OCI-LY1 (cell line): ENCODE results near the gene CNDP1.

Experiments used
- H2AFZ ChIP-seq: fragments of 200-600 bp; sonication (generic), shearing (Covaris generic); 2 replicates; pipeline ENCODE4 v1.6.0; 2014; ENCODE audit warnings: antibody characterized with exemption, mild to moderate bottlenecking, low read length
- H3F3A ChIP-seq: fragments of 200-600 bp; sonication (generic), shearing (Covaris generic); 2 replicates; pipeline ENCODE4 v1.6.0; 2014; ENCODE audit warnings: mild to moderate bottlenecking, antibody characterized with exemption, low read length, moderate library complexity; ENCODE audit not compliant: insufficient read depth
- H3K27ac ChIP-seq: fragments of 200-600 bp; sonication (generic); 2 replicates; pipeline ENCODE4 v1.5.1; 2014; ENCODE audit warnings: low read length, mixed run types, mild to moderate bottlenecking, low read depth; ENCODE audit not compliant: poor library complexity, severe bottlenecking
- H3K27me3 ChIP-seq: fragments of 200-600 bp; sonication (generic); 2 replicates; pipeline ENCODE4 v1.6.0; 2014; ENCODE audit warnings: antibody characterized with exemption, mild to moderate bottlenecking, low read length, moderate library complexity; ENCODE audit not compliant: insufficient read depth
- H3K36me3 ChIP-seq: fragments of 200-600 bp; sonication (generic); 2 replicates; pipeline ENCODE4 v1.6.1; 2014; ENCODE audit warnings: mild to moderate bottlenecking, antibody characterized with exemption, low read length, moderate library complexity, mixed read lengths; ENCODE audit not compliant: insufficient read depth
- H3K4me1 ChIP-seq: fragments of 200-600 bp; sonication (generic); 2 replicates; pipeline ENCODE4 v1.5.1; 2014; ENCODE audit warnings: mild to moderate bottlenecking, low read length, moderate library complexity; ENCODE audit not compliant: insufficient read depth, severe bottlenecking
- H3K4me2 ChIP-seq: fragments of 200-600 bp; sonication (generic), shearing (Covaris generic); 2 replicates; pipeline ENCODE4 v1.6.1; 2014; ENCODE audit warnings: low read length
- H3K4me3 ChIP-seq: fragments of 200-600 bp; sonication (generic); 2 replicates; pipeline ENCODE4 v1.5.1; 2014; ENCODE audit warnings: low read length, low read depth, mild to moderate bottlenecking, mixed read lengths; ENCODE audit not compliant: poor library complexity, severe bottlenecking
- H3K79me2 ChIP-seq: fragments of 200-600 bp; shearing (Covaris generic); 2 replicates; pipeline ENCODE4 v1.6.1; 2016; ENCODE audit warnings: mixed run types, low read length, mixed read lengths; ENCODE audit not compliant: insufficient read depth
- H3K9ac ChIP-seq: fragments of 200-600 bp; sonication (generic), shearing (Covaris generic); 2 replicates; pipeline ENCODE4 v1.6.1; 2014; ENCODE audit warnings: mild to moderate bottlenecking, low read length, mixed read lengths
- H3K9me2 ChIP-seq: fragments of 200-600 bp; sonication (generic), shearing (Covaris generic); 2 replicates; pipeline ENCODE4 v1.6.1; 2014; ENCODE audit warnings: low read depth, mild to moderate bottlenecking, low read length, mixed read lengths
- H3K9me3 ChIP-seq: fragments of 200-600 bp; shearing (Covaris generic); 2 replicates; pipeline ENCODE4 v1.6.1; 2014; ENCODE audit warnings: low read length, mixed read lengths
- H4K20me1 ChIP-seq: fragments of 200-600 bp; sonication (generic), shearing (Covaris generic); 2 replicates; pipeline ENCODE4 v1.6.0; 2016; ENCODE audit warnings: mild to moderate bottlenecking, low read length; ENCODE audit not compliant: insufficient read depth
- EZH2 ChIP-seq: fragments of 200-600 bp; sonication (generic), shearing (Covaris generic); IDR thresholded peaks from 2 replicates; pipeline ENCODE4 v1.8.0; 2017; ENCODE audit warnings: borderline replicate concordance, mixed run types, mild to moderate bottlenecking, antibody characterized with exemption, low read length, moderate library complexity, mixed read lengths
- TF ChIP-seq, protein P1 (sequence below): fragments of 200-600 bp; sonication (generic), shearing (Covaris generic); IDR thresholded peaks from 2 replicates; pipeline ENCODE4 v1.5.1; 2017; ENCODE audit warnings: mild to moderate bottlenecking, antibody characterized with exemption, low read length, moderate library complexity, mixed read lengths

Gene CNDP1

DNA sequence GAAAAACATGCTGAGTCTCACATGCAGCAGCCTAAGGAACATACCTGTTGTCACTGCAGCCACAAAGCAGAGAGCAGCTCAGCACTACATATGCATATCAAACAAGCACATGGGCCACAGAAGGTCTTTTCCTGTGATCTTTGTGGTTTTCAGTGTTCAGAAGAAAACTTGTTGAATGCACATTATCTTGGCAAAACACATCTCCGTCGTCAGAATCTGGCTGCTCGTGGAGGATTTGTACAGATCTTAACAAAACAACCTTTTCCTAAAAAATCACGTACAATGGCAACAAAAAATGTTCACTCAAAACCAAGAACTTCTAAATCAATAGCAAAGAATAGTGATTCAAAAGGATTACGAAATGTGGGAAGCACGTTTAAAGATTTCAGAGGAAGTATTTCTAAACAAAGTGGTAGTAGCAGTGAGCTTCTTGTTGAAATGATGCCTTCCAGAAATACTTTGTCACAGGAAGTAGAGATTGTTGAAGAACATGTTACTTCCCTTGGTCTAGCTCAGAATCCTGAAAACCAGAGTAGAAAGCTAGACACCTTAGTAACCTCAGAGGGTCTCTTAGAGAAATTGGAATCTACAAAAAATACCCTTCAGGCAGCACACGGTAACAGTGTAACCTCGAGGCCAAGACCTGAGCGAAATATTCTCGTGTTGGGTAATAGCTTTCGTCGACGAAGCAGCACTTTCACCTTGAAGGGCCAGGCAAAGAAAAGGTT is 97.5 kb downstream of the CNDP1 start:
- H3K9me3 ChIP-seq = no peaks in the 10 kb centered on the region
- no peak overlapping the region for H2AFZ ChIP-seq
- H3K27me3 ChIP-seq = no peaks in the 10 kb centered on the region
- H4K20me1 ChIP-seq = no peaks in the 10 kb centered on the region
- no peak overlapping the region for H3K4me2 ChIP-seq
- H3K4me1 ChIP-seq = no peaks in the 10 kb centered on the region
- no peak for TF ChIP-seq EZH2
- TF ChIP-seq, protein P1, sequence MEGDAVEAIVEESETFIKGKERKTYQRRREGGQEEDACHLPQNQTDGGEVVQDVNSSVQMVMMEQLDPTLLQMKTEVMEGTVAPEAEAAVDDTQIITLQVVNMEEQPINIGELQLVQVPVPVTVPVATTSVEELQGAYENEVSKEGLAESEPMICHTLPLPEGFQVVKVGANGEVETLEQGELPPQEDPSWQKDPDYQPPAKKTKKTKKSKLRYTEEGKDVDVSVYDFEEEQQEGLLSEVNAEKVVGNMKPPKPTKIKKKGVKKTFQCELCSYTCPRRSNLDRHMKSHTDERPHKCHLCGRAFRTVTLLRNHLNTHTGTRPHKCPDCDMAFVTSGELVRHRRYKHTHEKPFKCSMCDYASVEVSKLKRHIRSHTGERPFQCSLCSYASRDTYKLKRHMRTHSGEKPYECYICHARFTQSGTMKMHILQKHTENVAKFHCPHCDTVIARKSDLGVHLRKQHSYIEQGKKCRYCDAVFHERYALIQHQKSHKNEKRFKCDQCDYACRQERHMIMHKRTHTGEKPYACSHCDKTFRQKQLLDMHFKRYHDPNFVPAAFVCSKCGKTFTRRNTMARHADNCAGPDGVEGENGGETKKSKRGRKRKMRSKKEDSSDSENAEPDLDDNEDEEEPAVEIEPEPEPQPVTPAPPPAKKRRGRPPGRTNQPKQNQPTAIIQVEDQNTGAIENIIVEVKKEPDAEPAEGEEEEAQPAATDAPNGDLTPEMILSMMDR = no peak
- H3K9me2 ChIP-seq = no peaks in the 10 kb centered on the region
- H3K36me3 ChIP-seq = peaks cover 27% of the 10 kb centered on the region; the same call in 1 of the 2 replicates
- H3K27ac ChIP-seq = no peak overlapping the region
- no peak overlapping the region for H3K4me3 ChIP-seq
- peaks cover 7% of the 10 kb centered on the region; the same call in 1 of the 2 replicates for H3K79me2 ChIP-seq
- H3F3A ChIP-seq = no peaks in the 10 kb centered on the region
- no peak overlapping the region for H3K9ac ChIP-seq

DNA sequence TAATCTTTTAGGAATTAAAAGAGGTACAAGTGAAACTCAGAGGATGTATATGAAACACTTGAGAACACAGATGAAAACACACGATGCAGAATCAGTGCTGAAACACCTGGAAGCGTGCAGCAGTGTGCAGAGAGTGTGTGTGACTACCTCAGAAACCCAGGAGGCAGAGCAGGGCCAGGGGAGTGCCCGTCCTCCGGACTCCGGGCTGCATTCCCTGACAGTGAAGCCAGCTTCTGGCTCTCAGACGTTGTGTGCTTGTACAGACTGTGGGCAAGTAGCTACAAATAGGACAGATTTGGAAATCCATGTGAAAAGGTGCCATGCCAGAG is 98.0 kb downstream of the CNDP1 start:
- Histone ChIP-seq H3K4me3 (no peak overlapping the region), H4K20me1 (no peaks in the 10 kb centered on the region), H3K27me3 (no peaks in the 10 kb centered on the region), H3K36me3 (peaks cover 27% of the 10 kb centered on the region; the same call in 1 of the 2 replicates), H3K9ac (no peak overlapping the region), H3K9me2 (no peaks in the 10 kb centered on the region), H3K27ac (no peak overlapping the region), H3K79me2 (peaks cover 7% of the 10 kb centered on the region; the same call in 1 of the 2 replicates), H3K4me1 (no peaks in the 10 kb centered on the region), H3F3A (no peaks in the 10 kb centered on the region), H3K9me3 (no peaks in the 10 kb centered on the region), H3K4me2 (no peak overlapping the region), H2AFZ (no peak overlapping the region)
- no peak for TF ChIP-seq EZH2
- TF ChIP-seq, protein P1 = no peak

DNA sequence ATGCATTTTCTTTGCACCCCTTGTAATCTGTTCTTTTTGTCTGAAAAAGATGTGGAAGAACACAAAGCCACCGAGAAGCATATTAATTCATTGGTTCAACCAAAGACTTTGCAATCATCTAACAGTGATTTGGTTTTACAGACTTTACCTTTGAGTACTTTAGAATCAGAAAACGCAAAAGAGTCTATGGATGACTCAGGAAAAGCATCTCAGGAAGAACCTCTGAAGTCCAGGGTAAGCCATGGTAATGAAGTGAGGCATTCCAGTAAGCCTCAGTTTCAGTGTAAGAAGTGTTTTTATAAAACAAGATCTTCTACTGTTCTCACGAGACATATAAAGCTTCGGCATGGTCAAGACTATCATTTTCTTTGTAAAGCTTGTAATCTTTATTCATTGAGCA is 98.6 kb downstream of the CNDP1 start:
- Histone ChIP-seq H3K4me2 (no peak overlapping the region), H4K20me1 (no peaks in the 10 kb centered on the region), H3K27me3 (no peaks in the 10 kb centered on the region), H3K9me3 (no peaks in the 10 kb centered on the region), H3K9ac (no peak overlapping the region), H3K36me3 (peaks cover 27% of the 10 kb centered on the region; the same call in 1 of the 2 replicates), H3K9me2 (no peaks in the 10 kb centered on the region), H3F3A (no peaks in the 10 kb centered on the region), H3K79me2 (peaks cover 7% of the 10 kb centered on the region; the same call in 1 of the 2 replicates), H3K4me1 (no peaks in the 10 kb centered on the region), H3K4me3 (no peak overlapping the region), H3K27ac (no peak overlapping the region), H2AFZ (no peak overlapping the region)
- no peak for TF ChIP-seq EZH2
- TF ChIP-seq, protein P1 = no peak
